NT2/D1 (cell line): ENCODE data around the gene MED12L.

Source experiments
- DNase-seq: peaks from one replicate; pipeline ENCODE4 v3.0.0-alpha.2; 2011; ENCODE audit warnings: low read depth, low spot score
- H3K27me3 ChIP-seq: 2 replicates; pipeline ENCODE4 v1.6.0; 2011; ENCODE audit warnings: mild to moderate bottlenecking; ENCODE audit not compliant: insufficient read length, insufficient read depth
- H3K36me3 ChIP-seq: 2 replicates; pipeline ENCODE4 v1.6.1; 2011; ENCODE audit warnings: mild to moderate bottlenecking, low read length, mixed read lengths; ENCODE audit not compliant: insufficient read depth, insufficient read length
- H3K4me1 ChIP-seq: 2 replicates; pipeline ENCODE4 v1.5.1; 2011; ENCODE audit not compliant: insufficient read depth, insufficient read length
- H3K4me3 ChIP-seq: 2 replicates; pipeline ENCODE4 v1.5.1; 2011; ENCODE audit warnings: low read depth; ENCODE audit not compliant: insufficient read length
- H3K9ac ChIP-seq: 2 replicates; pipeline ENCODE4 v1.6.0; 2011; ENCODE audit warnings: low read depth; ENCODE audit not compliant: insufficient read length
- H3K9me3 ChIP-seq: 2 replicates; pipeline ENCODE4 v1.5.1; 2011; ENCODE audit warnings: mild to moderate bottlenecking, low read length; ENCODE audit not compliant: insufficient read depth
- SUZ12 ChIP-seq: IDR thresholded peaks from 2 replicates; pipeline ENCODE4 v1.6.1; 2011; ENCODE audit not compliant: insufficient read length, insufficient read depth; ENCODE audit errors: extremely low read depth
- YY1 ChIP-seq: IDR thresholded peaks from 2 replicates; pipeline ENCODE4 v1.6.1; 2011; ENCODE audit not compliant: insufficient read length, insufficient read depth
- ZNF274 ChIP-seq: IDR thresholded peaks from 2 replicates; pipeline ENCODE4 v1.6.1; 2011; ENCODE audit warnings: mild to moderate bottlenecking, low read depth, low read length

The MED12L gene

GRCh38 chr3:151377768-151378385, 292.4 kb downstream of the MED12L start:
- Histone ChIP-seq H3K9ac (no peak overlapping the region), H3K27me3 (no peaks in the 10 kb centered on the region), H3K4me1 (no peaks in the 10 kb centered on the region), H3K4me3 (no peak overlapping the region), H3K9me3 (no peaks in the 10 kb centered on the region), H3K36me3 (no peaks in the 10 kb centered on the region)
- no peak for TF ChIP-seq YY1
- TF ChIP-seq ZNF274 = no peak
- TF ChIP-seq SUZ12 = no peak
- DNase-seq = no peak

GRCh38 chr3:151379083-151379734, 293.7 kb downstream of the MED12L start:
- Histone ChIP-seq H3K9me3 (no peaks in the 10 kb centered on the region), H3K4me1 (no peaks in the 10 kb centered on the region), H3K36me3 (peaks cover 4% of the 10 kb centered on the region), H3K4me3 (no peak overlapping the region), H3K9ac (no peak overlapping the region), H3K27me3 (no peaks in the 10 kb centered on the region)
- DNase-seq = peak; percentile 28
- no peak for TF ChIP-seq ZNF274
- no peak for TF ChIP-seq YY1
- TF ChIP-seq SUZ12 = no peak

GRCh38 chr3:151382671-151383070, 297.2 kb downstream of the MED12L start:
- H3K4me1 ChIP-seq = no peaks in the 10 kb centered on the region
- no peak overlapping the region for H3K9ac ChIP-seq
- TF ChIP-seq SUZ12 (no peak), ZNF274 (no peak), YY1 (no peak)
- H3K36me3 ChIP-seq = peaks cover 4% of the 10 kb centered on the region
- no peak overlapping the region for H3K4me3 ChIP-seq
- no peak for DNase-seq
- H3K27me3 ChIP-seq = no peaks in the 10 kb centered on the region
- H3K9me3 ChIP-seq = no peaks in the 10 kb centered on the region

- peaks cover 8% of the 10 kb centered on the region for H3K36me3 ChIP-seq
- no peaks in the 10 kb centered on the region for H3K27me3 ChIP-seq
- H3K9ac ChIP-seq = no peak overlapping the region
- no peak for DNase-seq
- TF ChIP-seq YY1 = no peak
- TF ChIP-seq ZNF274 = no peak
- no peak for TF ChIP-seq SUZ12
- no peak overlapping the region for H3K4me3 ChIP-seq
- H3K9me3 ChIP-seq = no peaks in the 10 kb centered on the region
- no peaks in the 10 kb centered on the region for H3K4me1 ChIP-seq
Measured at GRCh38 chr3:151383111-151383510, 297.6 kb downstream of the MED12L start.

- H3K4me3 ChIP-seq = no peak overlapping the region
- DNase-seq = no peak
- H3K36me3 ChIP-seq = peaks cover 8% of the 10 kb centered on the region
- no peaks in the 10 kb centered on the region for H3K9me3 ChIP-seq
- H3K9ac ChIP-seq = no peak overlapping the region
- no peaks in the 10 kb centered on the region for H3K4me1 ChIP-seq
- no peaks in the 10 kb centered on the region for H3K27me3 ChIP-seq
- no peak for TF ChIP-seq SUZ12
- no peak for TF ChIP-seq YY1
- no peak for TF ChIP-seq ZNF274
Measured at GRCh38 chr3:151383956-151384355, 298.5 kb downstream of the MED12L start.

GRCh38 chr3:151384741-151385174, 299.3 kb downstream of the MED12L start, which contains the start of gene P2RY12:
Gene P2RY12, minus strand, starts transcription at chr3:151384753. Its CDS starts 45,908 bp downstream, at chr3:151338845.
- TF ChIP-seq SUZ12 (no peak), YY1 (no peak), ZNF274 (no peak)
- no peaks in the 10 kb centered on the region for H3K9me3 ChIP-seq
- H3K36me3 ChIP-seq = peaks cover 8% of the 10 kb centered on the region
- no peak within 1 kb of the TSS for H3K4me3 ChIP-seq
- no peak for DNase-seq
- no peaks in the 10 kb centered on the region for H3K4me1 ChIP-seq
- no peak within 1 kb of the TSS for H3K9ac ChIP-seq
- no peaks in the 10 kb centered on the region for H3K27me3 ChIP-seq

GRCh38 chr3:151386056-151386455, 300.6 kb downstream of the MED12L start:
- Histone ChIP-seq H3K36me3 (peaks cover 8% of the 10 kb centered on the region), H3K27me3 (no peaks in the 10 kb centered on the region), H3K9me3 (peaks cover 5% of the 10 kb centered on the region), H3K4me1 (no peaks in the 10 kb centered on the region), H3K9ac (no peak overlapping the region), H3K4me3 (no peak overlapping the region)
- DNase-seq = no peak
- TF ChIP-seq SUZ12 (no peak), YY1 (no peak), ZNF274 (no peak)

- DNase-seq = no peak
- TF ChIP-seq SUZ12 (no peak), ZNF274 (no peak), YY1 (no peak)
- Histone ChIP-seq H3K36me3 (peaks cover 8% of the 10 kb centered on the region), H3K9ac (no peak overlapping the region), H3K27me3 (no peaks in the 10 kb centered on the region), H3K4me1 (no peaks in the 10 kb centered on the region), H3K4me3 (no peak overlapping the region), H3K9me3 (peaks cover 12% of the 10 kb centered on the region)
Measured at GRCh38 chr3:151387432-151387831, 302.0 kb downstream of the MED12L start.
